Liver (tissue), 3 donors: Measurements from ENCODE around the gene FBXO38.

ENCODE experiments used
- FOXA1 ChIP-seq: IDR thresholded peaks from 2 replicates; pipeline ENCODE4 v1.6.1; 2016; ENCODE audit warnings: antibody characterized with exemption
- HNF4G ChIP-seq: IDR thresholded peaks from 2 replicates; pipeline ENCODE4 v1.6.1; 2016; ENCODE audit warnings: antibody characterized with exemption
- JUND ChIP-seq, 2 donors: IDR thresholded peaks; 2 replicates each; pipeline ENCODE4 v1.6.1; 2016; ENCODE audit warnings: antibody characterized with exemption in 2 of 2
- RAD21 ChIP-seq, 2 donors: IDR thresholded peaks; 2 replicates each; pipeline ENCODE4 v1.6.1; 2016; ENCODE audit warnings: antibody characterized with exemption in 2 of 2, mild to moderate bottlenecking in 2 of 2
- TAF1 ChIP-seq: conservative IDR thresholded peaks from 2 replicates; pipeline ENCODE4 v1.6.1; 2016; ENCODE audit warnings: antibody characterized with exemption, mild to moderate bottlenecking
- YY1 ChIP-seq: IDR thresholded peaks from 2 replicates; pipeline ENCODE4 v1.6.1; 2016; ENCODE audit warnings: antibody characterized with exemption, mild to moderate bottlenecking
- TF ChIP-seq, protein P1 (sequence below): fragments of 150-350 bp; IDR thresholded peaks from 2 replicates; pipeline ENCODE4 v1.5.1; 2017; ENCODE audit warnings: improper control_type of control experiment, low read depth, low read length; ENCODE audit not compliant: missing input control
- TF ChIP-seq, protein P2 (sequence below): IDR thresholded peaks from 2 replicates; pipeline ENCODE4 v1.6.1; 2016; ENCODE audit warnings: antibody characterized with exemption
- TF ChIP-seq, protein P3 (sequence below): IDR thresholded peaks from 2 replicates; pipeline ENCODE4 v1.6.1; 2016; ENCODE audit warnings: antibody characterized with exemption
- TF ChIP-seq, protein P4 (sequence below): IDR thresholded peaks from 2 replicates; pipeline ENCODE4 v1.6.1; 2016; ENCODE audit warnings: antibody characterized with exemption, mild to moderate bottlenecking
- TF ChIP-seq, protein P5 (sequence below): IDR thresholded peaks from 2 replicates; pipeline ENCODE4 v1.6.1; 2016; ENCODE audit warnings: antibody characterized with exemption
- donor health status: healthy.
- donor health status: healthy.

DNA sequence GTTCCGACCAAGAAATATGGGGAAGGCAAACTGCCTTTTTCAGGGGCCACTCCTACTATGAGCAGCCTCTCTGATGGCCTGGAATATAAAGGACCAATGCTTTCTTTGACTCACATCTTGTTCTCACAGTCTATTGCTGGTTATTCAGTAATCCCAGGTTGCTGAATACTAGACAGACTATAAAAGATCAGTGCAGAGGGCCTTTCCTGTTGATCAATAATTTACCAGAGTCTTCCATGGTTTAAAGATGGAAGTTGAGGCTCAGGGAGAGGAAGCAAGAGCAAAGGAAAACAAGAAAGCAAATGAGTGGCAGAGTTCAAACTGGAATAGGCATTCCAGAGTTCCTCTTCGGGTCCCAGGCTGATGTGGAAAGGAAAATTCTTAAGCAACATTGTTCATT is 62.9 kb downstream of the FBXO38 start:
- no peak for TF ChIP-seq JUND (IDR thresholded peaks at IDR 0.05)
- TF ChIP-seq, protein P1, sequence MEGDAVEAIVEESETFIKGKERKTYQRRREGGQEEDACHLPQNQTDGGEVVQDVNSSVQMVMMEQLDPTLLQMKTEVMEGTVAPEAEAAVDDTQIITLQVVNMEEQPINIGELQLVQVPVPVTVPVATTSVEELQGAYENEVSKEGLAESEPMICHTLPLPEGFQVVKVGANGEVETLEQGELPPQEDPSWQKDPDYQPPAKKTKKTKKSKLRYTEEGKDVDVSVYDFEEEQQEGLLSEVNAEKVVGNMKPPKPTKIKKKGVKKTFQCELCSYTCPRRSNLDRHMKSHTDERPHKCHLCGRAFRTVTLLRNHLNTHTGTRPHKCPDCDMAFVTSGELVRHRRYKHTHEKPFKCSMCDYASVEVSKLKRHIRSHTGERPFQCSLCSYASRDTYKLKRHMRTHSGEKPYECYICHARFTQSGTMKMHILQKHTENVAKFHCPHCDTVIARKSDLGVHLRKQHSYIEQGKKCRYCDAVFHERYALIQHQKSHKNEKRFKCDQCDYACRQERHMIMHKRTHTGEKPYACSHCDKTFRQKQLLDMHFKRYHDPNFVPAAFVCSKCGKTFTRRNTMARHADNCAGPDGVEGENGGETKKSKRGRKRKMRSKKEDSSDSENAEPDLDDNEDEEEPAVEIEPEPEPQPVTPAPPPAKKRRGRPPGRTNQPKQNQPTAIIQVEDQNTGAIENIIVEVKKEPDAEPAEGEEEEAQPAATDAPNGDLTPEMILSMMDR, result no peak
- no peak for TF ChIP-seq HNF4G
- TF ChIP-seq, protein P2, sequence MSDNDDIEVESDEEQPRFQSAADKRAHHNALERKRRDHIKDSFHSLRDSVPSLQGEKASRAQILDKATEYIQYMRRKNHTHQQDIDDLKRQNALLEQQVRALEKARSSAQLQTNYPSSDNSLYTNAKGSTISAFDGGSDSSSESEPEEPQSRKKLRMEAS, result no peak
- TF ChIP-seq, protein P3, sequence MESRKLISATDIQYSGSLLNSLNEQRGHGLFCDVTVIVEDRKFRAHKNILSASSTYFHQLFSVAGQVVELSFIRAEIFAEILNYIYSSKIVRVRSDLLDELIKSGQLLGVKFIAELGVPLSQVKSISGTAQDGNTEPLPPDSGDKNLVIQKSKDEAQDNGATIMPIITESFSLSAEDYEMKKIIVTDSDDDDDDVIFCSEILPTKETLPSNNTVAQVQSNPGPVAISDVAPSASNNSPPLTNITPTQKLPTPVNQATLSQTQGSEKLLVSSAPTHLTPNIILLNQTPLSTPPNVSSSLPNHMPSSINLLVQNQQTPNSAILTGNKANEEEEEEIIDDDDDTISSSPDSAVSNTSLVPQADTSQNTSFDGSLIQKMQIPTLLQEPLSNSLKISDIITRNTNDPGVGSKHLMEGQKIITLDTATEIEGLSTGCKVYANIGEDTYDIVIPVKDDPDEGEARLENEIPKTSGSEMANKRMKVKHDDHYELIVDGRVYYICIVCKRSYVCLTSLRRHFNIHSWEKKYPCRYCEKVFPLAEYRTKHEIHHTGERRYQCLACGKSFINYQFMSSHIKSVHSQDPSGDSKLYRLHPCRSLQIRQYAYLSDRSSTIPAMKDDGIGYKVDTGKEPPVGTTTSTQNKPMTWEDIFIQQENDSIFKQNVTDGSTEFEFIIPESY, result no peak
- peak in 1 of 2 donors; percentile 20 for TF ChIP-seq RAD21 (IDR thresholded peaks at IDR 0.05)
- TF ChIP-seq YY1, result no peak
- no peak for TF ChIP-seq TAF1
- TF ChIP-seq, protein P4, sequence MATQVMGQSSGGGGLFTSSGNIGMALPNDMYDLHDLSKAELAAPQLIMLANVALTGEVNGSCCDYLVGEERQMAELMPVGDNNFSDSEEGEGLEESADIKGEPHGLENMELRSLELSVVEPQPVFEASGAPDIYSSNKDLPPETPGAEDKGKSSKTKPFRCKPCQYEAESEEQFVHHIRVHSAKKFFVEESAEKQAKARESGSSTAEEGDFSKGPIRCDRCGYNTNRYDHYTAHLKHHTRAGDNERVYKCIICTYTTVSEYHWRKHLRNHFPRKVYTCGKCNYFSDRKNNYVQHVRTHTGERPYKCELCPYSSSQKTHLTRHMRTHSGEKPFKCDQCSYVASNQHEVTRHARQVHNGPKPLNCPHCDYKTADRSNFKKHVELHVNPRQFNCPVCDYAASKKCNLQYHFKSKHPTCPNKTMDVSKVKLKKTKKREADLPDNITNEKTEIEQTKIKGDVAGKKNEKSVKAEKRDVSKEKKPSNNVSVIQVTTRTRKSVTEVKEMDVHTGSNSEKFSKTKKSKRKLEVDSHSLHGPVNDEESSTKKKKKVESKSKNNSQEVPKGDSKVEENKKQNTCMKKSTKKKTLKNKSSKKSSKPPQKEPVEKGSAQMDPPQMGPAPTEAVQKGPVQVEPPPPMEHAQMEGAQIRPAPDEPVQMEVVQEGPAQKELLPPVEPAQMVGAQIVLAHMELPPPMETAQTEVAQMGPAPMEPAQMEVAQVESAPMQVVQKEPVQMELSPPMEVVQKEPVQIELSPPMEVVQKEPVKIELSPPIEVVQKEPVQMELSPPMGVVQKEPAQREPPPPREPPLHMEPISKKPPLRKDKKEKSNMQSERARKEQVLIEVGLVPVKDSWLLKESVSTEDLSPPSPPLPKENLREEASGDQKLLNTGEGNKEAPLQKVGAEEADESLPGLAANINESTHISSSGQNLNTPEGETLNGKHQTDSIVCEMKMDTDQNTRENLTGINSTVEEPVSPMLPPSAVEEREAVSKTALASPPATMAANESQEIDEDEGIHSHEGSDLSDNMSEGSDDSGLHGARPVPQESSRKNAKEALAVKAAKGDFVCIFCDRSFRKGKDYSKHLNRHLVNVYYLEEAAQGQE, result no peak
- TF ChIP-seq, protein P5, sequence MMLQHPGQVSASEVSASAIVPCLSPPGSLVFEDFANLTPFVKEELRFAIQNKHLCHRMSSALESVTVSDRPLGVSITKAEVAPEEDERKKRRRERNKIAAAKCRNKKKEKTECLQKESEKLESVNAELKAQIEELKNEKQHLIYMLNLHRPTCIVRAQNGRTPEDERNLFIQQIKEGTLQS, result no peak
- no peak for TF ChIP-seq FOXA1
